ENCODE measurements around the gene MAP3K5.
"Not testable (repeated sequence)": the region's sequence is repeated elsewhere in the genome, so short reads cannot be mapped to it uniquely, and the experiment has no call there.

The MAP3K5 gene

DNA sequence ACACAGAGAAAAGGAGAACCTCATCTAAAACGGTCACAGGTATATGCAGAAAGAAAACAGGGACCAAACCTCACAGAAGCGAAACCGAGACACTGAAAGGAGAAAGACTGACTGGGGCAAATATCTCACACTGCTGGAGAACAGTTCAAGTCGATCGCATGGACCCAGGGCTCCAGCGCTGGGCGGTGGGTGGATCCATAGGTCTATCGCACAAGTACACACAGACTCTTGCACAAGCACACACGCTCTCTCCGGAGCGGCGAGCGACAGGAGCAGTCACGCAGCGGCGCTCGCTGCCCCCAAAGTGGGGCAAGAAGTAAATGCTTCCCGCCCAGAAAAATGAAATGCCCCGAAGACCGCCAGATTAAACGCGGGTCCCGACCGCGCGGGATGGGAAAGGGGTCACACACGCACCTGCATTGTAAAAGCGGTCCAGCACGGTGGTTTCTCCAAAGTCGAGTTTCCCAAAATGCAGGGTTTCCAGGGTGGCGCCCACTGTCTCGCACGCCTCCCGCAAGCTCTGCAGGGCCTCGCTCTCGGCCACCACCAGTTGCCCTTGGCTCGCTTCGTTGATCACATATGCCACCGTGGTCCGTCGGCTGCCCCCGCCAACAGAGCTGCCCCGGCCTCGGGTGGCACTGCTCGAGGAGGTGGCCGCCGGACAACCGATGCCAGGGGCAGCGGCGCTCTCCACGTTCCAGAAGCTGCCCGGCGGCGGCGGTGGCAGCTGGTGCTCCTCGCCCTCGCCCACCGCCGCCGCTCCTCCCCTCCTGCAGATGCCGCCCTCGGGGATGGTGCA, 782 bp downstream of the MAP3K5 start:
- DNase-seq (ENCODE audit: low read depth) = no peak

- DNase-seq (ENCODE audit: low read depth) = no peak
These were observed 1.6 kb downstream of the MAP3K5 start for GRCh38 chr6:136790411-136791295.

DNA sequence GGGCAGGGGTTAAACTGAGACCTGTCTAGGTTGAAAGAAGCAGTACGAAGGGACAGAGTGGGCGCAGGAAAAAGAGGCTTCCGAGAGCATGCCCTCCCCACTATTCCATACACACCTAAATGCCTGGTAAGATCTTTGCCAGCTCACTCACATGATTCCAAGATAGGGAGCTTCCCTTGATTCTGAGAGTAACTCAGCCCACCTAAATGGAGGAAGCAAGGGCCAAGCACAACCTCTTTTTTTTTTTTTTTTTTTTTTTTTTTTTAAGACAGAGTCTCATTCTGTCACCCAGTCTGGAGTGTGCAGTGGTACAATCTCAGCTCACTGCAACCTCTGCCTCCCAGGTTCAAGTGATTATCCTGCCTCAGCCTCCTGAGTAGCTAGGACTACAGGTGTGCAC, 2.8 kb downstream of the MAP3K5 start:
- DNase-seq (ENCODE audit: low read depth) = not testable (repeated sequence)

GRCh38 chr6:136788069-136788902, 4.0 kb downstream of the MAP3K5 start:
- no peak for DNase-seq (ENCODE audit: low read depth)

- DNase-seq (ENCODE audit: low read depth) = no peak
These were observed 4.6 kb downstream of the MAP3K5 start for GRCh38 chr6:136787726-136788068.

- DNase-seq (ENCODE audit: low read depth) = no peak
These were observed 5.6 kb downstream of the MAP3K5 start for GRCh38 chr6:136786658-136787057.

GRCh38 chr6:136784910-136785746, 7.1 kb downstream of the MAP3K5 start:
- DNase-seq (ENCODE audit: low read depth) = no peak

- no peak for DNase-seq (ENCODE audit: low read depth)
These were observed 8.0 kb downstream of the MAP3K5 start for GRCh38 chr6:136784271-136784664.

GRCh38 chr6:136783495-136784270, 8.6 kb downstream of the MAP3K5 start:
- no peak for DNase-seq (ENCODE audit: low read depth)

- DNase-seq (ENCODE audit: low read depth) = no peak
These were observed 9.3 kb downstream of the MAP3K5 start for GRCh38 chr6:136783021-136783420.

- DNase-seq (ENCODE audit: low read depth) = peak; percentile 54
These were observed 10.1 kb downstream of the MAP3K5 start for GRCh38 chr6:136782021-136782770.

- no peak for DNase-seq (ENCODE audit: low read depth)
These were observed 11.3 kb downstream of the MAP3K5 start for GRCh38 chr6:136780972-136781371.

- no peak for DNase-seq (ENCODE audit: low read depth)
These were observed 12.6 kb downstream of the MAP3K5 start for GRCh38 chr6:136779682-136780081.

- no peak for DNase-seq (ENCODE audit: low read depth)
These were observed 14.6 kb downstream of the MAP3K5 start for GRCh38 chr6:136777651-136778050.

DNA sequence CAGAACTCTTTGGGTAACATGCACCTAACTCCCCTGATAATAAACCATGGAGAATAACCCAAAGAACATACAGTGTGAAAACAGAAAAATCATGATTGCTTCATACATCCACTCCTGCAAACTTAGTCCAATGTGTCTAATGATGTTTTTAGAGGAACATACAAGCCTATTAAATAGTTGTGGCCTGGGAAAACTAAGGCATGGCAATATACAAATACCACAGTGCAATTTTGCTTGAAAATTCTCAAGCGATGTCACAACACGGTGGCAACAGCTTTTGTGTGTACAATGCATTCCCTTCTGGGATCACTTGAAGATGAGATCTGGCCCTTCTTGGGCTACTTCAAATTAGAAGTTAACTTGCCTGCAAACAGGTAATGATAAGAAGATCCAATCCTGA, 16.7 kb downstream of the MAP3K5 start:
- no peak for DNase-seq (ENCODE audit: low read depth)

GRCh38 chr6:136775081-136775480, 17.2 kb downstream of the MAP3K5 start:
- DNase-seq (ENCODE audit: low read depth) = no peak

GRCh38 chr6:136774228-136775041, 17.8 kb downstream of the MAP3K5 start:
- DNase-seq (ENCODE audit: low read depth) = no peak

DNA sequence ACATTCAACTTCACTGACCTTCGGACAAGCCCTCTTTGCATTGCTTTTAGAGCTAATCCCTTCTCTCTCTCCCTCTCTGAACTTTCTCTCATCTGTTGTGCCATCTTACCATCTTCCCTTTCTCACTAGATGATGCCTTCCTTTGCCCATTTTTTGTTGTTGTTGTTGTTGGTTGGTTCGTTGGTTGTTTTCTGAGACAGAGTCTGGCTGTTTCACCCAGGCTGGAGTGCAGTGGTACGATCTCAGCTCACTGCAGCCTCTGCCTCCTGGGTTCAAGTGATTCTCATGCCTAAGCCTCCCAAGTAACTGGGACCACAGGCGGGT, 18.8 kb downstream of the MAP3K5 start:
- no peak for DNase-seq (ENCODE audit: low read depth)
